Endothelial cell of umbilical vein (primary cell): ENCODE data around the gene RAB1B. TPM values are rescaled to one million over a fixed set of nuclear protein-coding genes. Genes with fewer than 3 reads are reported as not detected.

Source experiments
- BruUV-seq: library from RNA; stranded (reverse); fragments of 400-500 nt; replicated peaks from 2 replicates; lab custom pipeline; 2021; lab: Mats Ljungman, UMichigan
- CTCF ChIA-PET: fragments of 300-600, 350-600 bp; sonication (Branson Sonifier 250); formaldehyde crosslinking; loops from one replicate; lab custom pipeline; 2021; ENCODE audit warnings: antibody characterized with exemption, inconsistent platforms; lab: Charles Lee
- POLR2A ChIA-PET: fragments of 300-600, 350-600 bp; sonication (Branson Sonifier 250); formaldehyde crosslinking; loops from one replicate; lab custom pipeline; 2021; ENCODE audit warnings: antibody characterized with exemption, inconsistent platforms; lab: Charles Lee
- DNase-seq: peaks from one replicate; pipeline ENCODE4 v3.0.0-alpha.2; 2011; ENCODE audit warnings: low read depth, low spot score
- FAIRE-seq: peaks from 2 replicates; lab custom pipeline; 2011; peaks lifted over from hg19 to GRCh38; lab: Jason Lieb, UNC
- H2AFZ ChIP-seq: 2 replicates; pipeline ENCODE4 v1.6.0; 2012; ENCODE audit warnings: low read depth, low read length, control low read depth, inconsistent platforms
- H3K27ac ChIP-seq: 2 replicates; pipeline ENCODE4 v1.5.1; 2011; ENCODE audit warnings: low read depth, mild to moderate bottlenecking, control low read depth, low read length, moderate library complexity; ENCODE audit not compliant: insufficient read depth
- H3K27me3 ChIP-seq, 2 experiments: 2 replicates each; pipeline versions ENCODE4 v1.6.0 to v1.6.1; 2011; ENCODE audit warnings: low read length in 2 of 2, mixed read lengths in 1 of 2; ENCODE audit not compliant: control insufficient read depth in 2 of 2, insufficient read depth in 2 of 2
- H3K36me3 ChIP-seq, 2 experiments: 2 replicates in 1 of 2; 3 replicates in 1 of 2; pipeline ENCODE4 v1.5.1; 2011; ENCODE audit warnings: low read length in 2 of 2, mild to moderate bottlenecking in 1 of 2, moderate library complexity in 1 of 2; ENCODE audit not compliant: control insufficient read depth in 2 of 2, insufficient read depth in 2 of 2; ENCODE audit errors: extremely low read depth in 1 of 2
- H3K4me1 ChIP-seq: 3 replicates; pipeline ENCODE4 v1.5.1; 2011; ENCODE audit warnings: mild to moderate bottlenecking, low read length; ENCODE audit not compliant: control insufficient read depth, insufficient read depth; ENCODE audit errors: extremely low read depth
- H3K4me2 ChIP-seq: 2 replicates; pipeline ENCODE4 v1.6.1; 2011; ENCODE audit warnings: low read length, control low read depth, mixed read lengths; ENCODE audit not compliant: insufficient read depth
- H3K4me3 ChIP-seq, 3 experiments: fragments of 200-600 bp in 1 of 3; sonication (generic), shearing (Covaris generic) in 1 of 3; replicated peaks in 1 of 3; 2 replicates each; pipeline ENCODE4 v1.5.1; 2011 to 2016; ENCODE audit warnings: control low read depth in 3 of 3, low read length in 3 of 3, mild to moderate bottlenecking in 2 of 3, inconsistent platforms in 1 of 3, low read depth in 1 of 3, moderate library complexity in 1 of 3; ENCODE audit not compliant: insufficient read depth in 1 of 3
- H3K79me2 ChIP-seq: 2 replicates; pipeline ENCODE4 v1.6.0; 2012; ENCODE audit warnings: low read length, inconsistent platforms; ENCODE audit not compliant: control insufficient read depth, insufficient read depth
- H3K9ac ChIP-seq: replicated peaks from 2 replicates; pipeline ENCODE3; 2011; ENCODE audit warnings: low read length, control low read depth; ENCODE audit not compliant: insufficient read depth; ENCODE audit errors: extremely low read depth
- H3K9me1 ChIP-seq: replicated peaks from 3 replicates; pipeline ENCODE4 v1.6.0; 2011; ENCODE audit warnings: mild to moderate bottlenecking, low read length; ENCODE audit not compliant: control insufficient read depth, insufficient read depth; ENCODE audit errors: extremely low read depth
- H3K9me3 ChIP-seq: replicated peaks from 2 replicates; pipeline ENCODE4 v1.5.1; 2012; ENCODE audit warnings: low read length, inconsistent platforms; ENCODE audit not compliant: control insufficient read depth, insufficient read depth
- H4K20me1 ChIP-seq: replicated peaks from 2 replicates; pipeline ENCODE3; 2011; ENCODE audit warnings: mild to moderate bottlenecking, low read length; ENCODE audit not compliant: control insufficient read depth, insufficient read depth; ENCODE audit errors: extremely low read depth
- EZH2 ChIP-seq: IDR thresholded peaks from 2 replicates; pipeline ENCODE4 v1.6.1; 2012; ENCODE audit warnings: borderline replicate concordance, low read depth, mild to moderate bottlenecking, moderate library complexity, low read length, inconsistent platforms; ENCODE audit not compliant: severe bottlenecking
- FOS ChIP-seq: IDR thresholded peaks from 2 replicates; pipeline ENCODE4 v1.6.1; 2011; ENCODE audit warnings: mild to moderate bottlenecking, low read length, moderate library complexity, borderline replicate concordance; ENCODE audit not compliant: insufficient read depth
- GATA2 ChIP-seq: IDR thresholded peaks from 2 replicates; pipeline ENCODE4 v1.7.0; 2011; ENCODE audit warnings: low read depth, mild to moderate bottlenecking, moderate library complexity, mixed read lengths, low read length; ENCODE audit not compliant: insufficient read length, insufficient read depth
- JUN ChIP-seq: IDR thresholded peaks from 2 replicates; pipeline ENCODE4 v1.6.1; 2011; ENCODE audit warnings: borderline replicate concordance, low read depth; ENCODE audit not compliant: insufficient read length, insufficient read depth
- MYC ChIP-seq: IDR thresholded peaks from one replicate; pipeline ENCODE4 v1.6.1; 2011; ENCODE audit warnings: mild to moderate bottlenecking, low read depth, low read length
- POLR2A ChIP-seq: IDR thresholded peaks from 2 replicates; pipeline ENCODE4 v1.6.1; 2012; ENCODE audit warnings: low read depth, mild to moderate bottlenecking, control low read depth, low read length
- POLR2AphosphoS5 ChIP-seq: IDR thresholded peaks from 2 replicates; pipeline ENCODE4 v1.6.1; 2012; ENCODE audit warnings: low read depth, mild to moderate bottlenecking, control low read depth, low read length, moderate library complexity; ENCODE audit not compliant: insufficient read depth
- dilution Hi-C: fragments of 300-500 bp; cut with MboI; formaldehyde crosslinking; loops from one replicate; pipeline ENCODE4 v1.15.0; 2019; ENCODE audit warnings: low sequenced_read_pairs; ENCODE audit not compliant: extremely low pct_ligation_motif_present
- intact Hi-C: fragments of 100-400 bp; cut with micrococcal nuclease; formaldehyde crosslinking; loops from one replicate; pipeline ENCODE4 v1.10.0; 2022
- polyA plus RNA-seq, 4 experiments: library from polyadenylated mRNA; depleted of rRNA in 3 of 4; stranded (reverse) in 3 of 4; unstranded in 1 of 4; fragments of >200 nt; gene quantifications; 2 replicates each; pipeline versions ENCODE4 v1.2.1 to v1.2.3, GENCODE V29; 2011 to 2012; ENCODE audit warnings: missing spikeins in 1 of 4
- total RNA-seq: library from RNA; stranded (reverse); gene quantifications from 2 replicates; pipeline ENCODE4 v1.2.3, GENCODE V29; 2021
- TF ChIP-seq, protein P1 (sequence below): IDR thresholded peaks from 2 replicates; pipeline ENCODE4 v1.6.1; 2011; ENCODE audit not compliant: insufficient read depth, insufficient read length
- TF ChIP-seq, protein P2 (sequence below), 2 donors: IDR thresholded peaks; 1 replicate in 1 of 2; 2 replicates in 1 of 2; pipeline ENCODE4 v1.5.1; 2011; ENCODE audit warnings: low read length in 2 of 2, mild to moderate bottlenecking in 2 of 2, moderate library complexity in 2 of 2, control low read depth in 1 of 2, inconsistent platforms in 1 of 2, low read depth in 1 of 2; ENCODE audit not compliant: insufficient read depth in 1 of 2; ENCODE audit errors: extremely low read depth in 1 of 2

Gene RAB1B
- total and polyA plus RNA-seq, 2 donors (not counting 3 experiments of a cell fraction or from before 2014, with no cell fraction given) = 171 to 383 TPM

DNA sequence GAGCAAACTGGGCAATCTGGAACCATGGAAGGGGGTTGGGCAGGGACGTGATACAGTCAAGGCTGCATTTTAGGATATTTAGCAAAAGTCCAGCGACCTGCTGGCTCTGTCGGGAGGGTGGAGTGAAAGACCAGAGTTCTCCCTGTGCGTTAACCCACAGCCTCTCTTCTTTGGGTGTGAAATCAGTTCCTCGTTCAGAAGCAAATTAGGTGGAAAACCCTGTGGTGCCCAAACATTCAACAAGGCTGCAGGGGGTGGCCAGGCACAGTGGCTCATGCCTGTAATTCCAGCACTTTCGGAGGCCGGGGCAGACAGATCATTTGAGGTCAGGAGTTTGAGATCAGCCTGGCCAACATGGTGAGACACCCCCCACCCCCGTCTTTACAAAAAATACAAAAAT is 29.2 kb downstream of the RAB1B start:
- POLR2A ChIA-PET = no interaction called here
- DNase-seq (no peak), FAIRE-seq (no peak)
- Histone ChIP-seq H3K9me1 (no peaks in the 10 kb centered on the region), H3K4me2 (no peak overlapping the region), H3K4me3 (no peak overlapping the region), H3K79me2 (no peaks in the 10 kb centered on the region), H3K4me1 (no peaks in the 10 kb centered on the region), H4K20me1 (no peaks in the 10 kb centered on the region), H3K27me3 (peaks cover 5 to 11% of the 10 kb centered on the region in 2 experiments), H2AFZ (no peak overlapping the region), H3K27ac (no peak overlapping the region), H3K36me3 (no peaks in the 10 kb centered on the region), H3K9me3 (no peaks in the 10 kb centered on the region), H3K9ac (no peak overlapping the region)
- no TSS peak for BruUV-seq
- intact Hi-C loops = no loop called here
- dilution Hi-C loops = no loop called here
- no peak for TF ChIP-seq EZH2
- TF ChIP-seq GATA2 = no peak
- no peak for TF ChIP-seq POLR2AphosphoS5
- TF ChIP-seq, protein P1, sequence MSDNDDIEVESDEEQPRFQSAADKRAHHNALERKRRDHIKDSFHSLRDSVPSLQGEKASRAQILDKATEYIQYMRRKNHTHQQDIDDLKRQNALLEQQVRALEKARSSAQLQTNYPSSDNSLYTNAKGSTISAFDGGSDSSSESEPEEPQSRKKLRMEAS = no peak
- TF ChIP-seq, protein P2, sequence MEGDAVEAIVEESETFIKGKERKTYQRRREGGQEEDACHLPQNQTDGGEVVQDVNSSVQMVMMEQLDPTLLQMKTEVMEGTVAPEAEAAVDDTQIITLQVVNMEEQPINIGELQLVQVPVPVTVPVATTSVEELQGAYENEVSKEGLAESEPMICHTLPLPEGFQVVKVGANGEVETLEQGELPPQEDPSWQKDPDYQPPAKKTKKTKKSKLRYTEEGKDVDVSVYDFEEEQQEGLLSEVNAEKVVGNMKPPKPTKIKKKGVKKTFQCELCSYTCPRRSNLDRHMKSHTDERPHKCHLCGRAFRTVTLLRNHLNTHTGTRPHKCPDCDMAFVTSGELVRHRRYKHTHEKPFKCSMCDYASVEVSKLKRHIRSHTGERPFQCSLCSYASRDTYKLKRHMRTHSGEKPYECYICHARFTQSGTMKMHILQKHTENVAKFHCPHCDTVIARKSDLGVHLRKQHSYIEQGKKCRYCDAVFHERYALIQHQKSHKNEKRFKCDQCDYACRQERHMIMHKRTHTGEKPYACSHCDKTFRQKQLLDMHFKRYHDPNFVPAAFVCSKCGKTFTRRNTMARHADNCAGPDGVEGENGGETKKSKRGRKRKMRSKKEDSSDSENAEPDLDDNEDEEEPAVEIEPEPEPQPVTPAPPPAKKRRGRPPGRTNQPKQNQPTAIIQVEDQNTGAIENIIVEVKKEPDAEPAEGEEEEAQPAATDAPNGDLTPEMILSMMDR (IDR thresholded peaks at IDR 0.05; ENCODE audit: extremely low read depth in 1 of 2, insufficient read depth in 1 of 2, low read depth in 1 of 2, low read length in 2 of 2) = no peak
- no peak for TF ChIP-seq FOS
- TF ChIP-seq JUN = no peak
- TF ChIP-seq POLR2A = no peak
- no peak for TF ChIP-seq MYC
- CTCF ChIA-PET = interaction anchor here (0.5 to 2.2 kb wide), 4 partner anchors 12 to 88 kb away, joined by 3 to 13 read pairs (median 4); no protein-coding TSS in a partner anchor
